MM.1S (cell line): ENCODE data around the gene PRKCA.

Experiments used
- EZH2 ChIP-seq: fragments of 300-600 bp; sonication (generic); optimal IDR thresholded peaks from 2 replicates; pipeline ENCODE3; 2017; ENCODE audit warnings: low read depth, mild to moderate bottlenecking, antibody characterized with exemption, low read length, mixed read lengths
- EZH2phosphoT487 ChIP-seq: fragments of 300-600 bp; sonication (generic); IDR thresholded peaks from 2 replicates; pipeline ENCODE4 v1.6.1; 2018; ENCODE audit warnings: antibody characterized with exemption, low read length

DNA sequence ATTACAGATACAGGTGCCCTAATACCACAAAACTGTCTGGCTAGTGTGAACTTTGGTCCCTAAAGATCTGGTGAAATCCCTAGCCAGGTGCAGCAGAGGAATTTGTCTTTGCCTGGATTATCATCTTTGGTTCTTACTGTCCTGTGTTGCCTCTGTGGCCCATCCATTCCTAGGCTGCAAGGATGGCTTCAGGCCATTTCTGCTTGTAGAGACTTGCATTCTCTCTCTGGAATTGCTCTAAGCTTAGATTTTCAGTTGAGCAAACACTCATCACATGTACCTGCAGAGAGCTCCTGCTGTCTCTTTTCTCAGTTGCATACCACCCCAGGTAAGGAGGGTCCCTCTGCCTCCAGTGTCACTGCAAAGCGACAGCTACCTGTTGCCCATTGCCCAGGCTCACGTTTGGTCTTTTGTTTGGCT is 114.9 kb downstream of the PRKCA start:
- TF ChIP-seq EZH2phosphoT487 (no peak), EZH2 (no peak)
